IMR-90 (cell line): ENCODE data around the gene EED. TPM values are rescaled to one million over a fixed set of nuclear protein-coding genes. Genes with fewer than 3 reads are reported as not detected.
A peak's percentile ranks its signal among the peaks of the same experiment; 100 is the strongest.

ENCODE experiments used
- ATAC-seq: fragments of 200-7000 bp; cut with Tn5 transposase; 2 replicates; pipeline ENCODE4 v1.9.1; 2020; ENCODE audit warnings: low read depth, mild to moderate bottlenecking, moderate library complexity
- BruUV-seq: library from RNA; stranded (reverse); fragments of 400-500 nt; replicated peaks from 2 replicates; lab custom pipeline; 2021; lab: Mats Ljungman, UMichigan
- CTCF ChIA-PET: fragments of 300-600 bp; formaldehyde crosslinking; extraction: SDS; loops from one replicate; lab custom pipeline; 2021; ENCODE audit warnings: antibody characterized with exemption; lab: Yijun Ruan, JAX
- POLR2A ChIA-PET: fragments of 300-600 bp; sonication (Branson Sonifier 250); formaldehyde crosslinking; loops from one replicate; lab custom pipeline; 2022; ENCODE audit warnings: antibody characterized with exemption; ENCODE audit not compliant: unreplicated experiment; lab: Charles Lee
- DNase-seq: peaks from one replicate; pipeline ENCODE4 v3.0.0; 2013
- H2AFZ ChIP-seq: replicated peaks from 2 replicates; pipeline ENCODE3; 2013; ENCODE audit warnings: low read length, mild to moderate bottlenecking; ENCODE audit not compliant: poor library complexity
- H2AK5ac ChIP-seq: 2 replicates; pipeline ENCODE4 v1.6.1; 2013; ENCODE audit warnings: low read depth, low read length, inconsistent platforms
- H2AK9ac ChIP-seq: replicated peaks from 2 replicates; pipeline ENCODE3; 2013; ENCODE audit warnings: mild to moderate bottlenecking, low read depth, low read length, moderate library complexity; ENCODE audit not compliant: poor library complexity
- H2BK120ac ChIP-seq: 2 replicates; pipeline ENCODE4 v1.6.1; 2013; ENCODE audit warnings: low read depth, low read length, inconsistent platforms
- H2BK15ac ChIP-seq: 3 replicates; pipeline ENCODE4 v1.6.1; 2013; ENCODE audit warnings: low read depth, low read length, inconsistent platforms
- H2BK20ac ChIP-seq: 2 replicates; pipeline ENCODE4 v1.6.1; 2013; ENCODE audit warnings: low read depth, mild to moderate bottlenecking, inconsistent platforms, low read length, moderate library complexity
- H2BK5ac ChIP-seq: 2 replicates; pipeline ENCODE4 v1.6.1; 2013; ENCODE audit warnings: mild to moderate bottlenecking, low read depth, low read length, inconsistent platforms; ENCODE audit not compliant: poor library complexity, severe bottlenecking
- H3K14ac ChIP-seq: replicated peaks from 2 replicates; pipeline ENCODE4 v1.6.1; 2013; ENCODE audit warnings: low read depth, low read length, inconsistent platforms
- H3K18ac ChIP-seq: 2 replicates; pipeline ENCODE4 v1.6.1; 2013; ENCODE audit warnings: low read depth, low read length, control low read depth
- H3K23ac ChIP-seq: 2 replicates; pipeline ENCODE4 v1.6.1; 2013; ENCODE audit warnings: low read depth, low read length, inconsistent platforms
- H3K27ac ChIP-seq: 2 replicates; pipeline ENCODE4 v1.5.1; 2013; ENCODE audit warnings: mild to moderate bottlenecking, control low read depth, low read length; ENCODE audit not compliant: insufficient read depth
- H3K27me3 ChIP-seq: 2 replicates; pipeline ENCODE4 v1.6.1; 2013; ENCODE audit warnings: low read length; ENCODE audit not compliant: control insufficient read depth, insufficient read depth
- H3K36me3 ChIP-seq: 2 replicates; pipeline ENCODE4 v1.6.1; 2013; ENCODE audit warnings: low read length, mixed read lengths; ENCODE audit not compliant: control insufficient read depth, insufficient read depth
- H3K4ac ChIP-seq: 2 replicates; pipeline ENCODE4 v1.6.1; 2013; ENCODE audit warnings: low read depth, low read length, inconsistent platforms
- H3K4me1 ChIP-seq: 2 replicates; pipeline ENCODE4 v1.6.1; 2013; ENCODE audit warnings: low read length, mixed read lengths; ENCODE audit not compliant: control insufficient read depth, insufficient read depth
- H3K4me2 ChIP-seq: 2 replicates; pipeline ENCODE4 v1.6.1; 2013; ENCODE audit warnings: low read depth, mild to moderate bottlenecking, control low read depth, low read length, moderate library complexity
- H3K4me3 ChIP-seq: 2 replicates; pipeline ENCODE4 v1.5.1; 2013; ENCODE audit warnings: low read depth, mild to moderate bottlenecking, control low read depth, low read length, moderate library complexity; ENCODE audit not compliant: insufficient read depth
- H3K56ac ChIP-seq: 2 replicates; pipeline ENCODE4 v1.6.1; 2013; ENCODE audit warnings: low read length, inconsistent platforms; ENCODE audit not compliant: insufficient read depth; ENCODE audit errors: extremely low read depth
- H3K79me1 ChIP-seq, 2 experiments: 2 replicates each; pipeline ENCODE4 v1.6.1; 2013; ENCODE audit warnings: low read length in 2 of 2, inconsistent platforms in 1 of 2, low read depth in 1 of 2
- H3K9ac ChIP-seq: 2 replicates; pipeline ENCODE4 v1.6.1; 2013; ENCODE audit warnings: low read depth, low read length, control low read depth
- H3K9me1 ChIP-seq: 2 replicates; pipeline ENCODE4 v1.6.1; 2013; ENCODE audit warnings: low read length, inconsistent platforms; ENCODE audit not compliant: insufficient read depth
- H3K9me3 ChIP-seq: 2 replicates; pipeline ENCODE4 v1.6.1; 2013; ENCODE audit warnings: low read length; ENCODE audit not compliant: control insufficient read depth, insufficient read depth
- H4K20me1 ChIP-seq: 2 replicates; pipeline ENCODE4 v1.6.1; 2013; ENCODE audit warnings: low read length, inconsistent platforms; ENCODE audit not compliant: insufficient read depth
- H4K5ac ChIP-seq: 2 replicates; pipeline ENCODE4 v1.6.1; 2013; ENCODE audit warnings: mild to moderate bottlenecking, low read depth, low read length, control low read depth
- H4K8ac ChIP-seq, 2 experiments: 2 replicates each; pipeline ENCODE4 v1.6.1; 2013; ENCODE audit warnings: low read depth in 2 of 2, low read length in 2 of 2, control low read depth in 1 of 2, inconsistent platforms in 1 of 2
- H4K91ac ChIP-seq: 2 replicates; pipeline ENCODE4 v1.6.1; 2013; ENCODE audit warnings: low read depth, low read length, inconsistent platforms; ENCODE audit not compliant: insufficient read depth
- CEBPB ChIP-seq: IDR thresholded peaks from 2 replicates; pipeline ENCODE4 v1.6.1; 2012; ENCODE audit warnings: low read depth, low read length, improper control_type of control experiment
- MXI1 ChIP-seq: IDR thresholded peaks from 2 replicates; pipeline ENCODE4 v1.6.1; 2012; ENCODE audit warnings: low read depth, mild to moderate bottlenecking, low read length, moderate library complexity, borderline replicate concordance
- WGBS, 2 experiments: methylation state at CpG; one replicate each; pipeline versions ENCODE4 v1.1.5 to v1.1.7; 2013; ENCODE audit warnings: missing lambda C conversion rate in 2 of 2; ENCODE audit not compliant: insufficient read length in 1 of 2; ENCODE audit errors: extremely low coverage in 2 of 2; 5-methylcytosine and 5-hydroxymethylcytosine counted together
- dilution Hi-C: fragments of 300-500 bp; cut with HindIII; formaldehyde crosslinking; loops from one replicate; pipeline ENCODE4 v1.14.3; 2018; ENCODE audit warnings: low sequenced_read_pairs; ENCODE audit not compliant: unreplicated experiment
- in situ Hi-C: fragments of 300-500 bp; cut with MboI; formaldehyde crosslinking; loops from 3 replicates; pipeline ENCODE4 v1.14.3; 2019; ENCODE audit warnings: low sequenced_read_pairs, inconsistent platforms, mixed read lengths
- intact Hi-C: fragments of 100-400 bp; cut with micrococcal nuclease; formaldehyde crosslinking; loops from 2 replicates; pipeline ENCODE4 v1.10.0; 2022
- polyA plus RNA-seq, 3 experiments: library from polyadenylated mRNA; depleted of rRNA; stranded (reverse); fragments of >200 nt; gene quantifications; 2 replicates each; pipeline ENCODE4 v1.2.3, GENCODE V29; 2012; ENCODE audit warnings: low replicate concordance in 1 of 3
- total RNA-seq: library from RNA; depleted of rRNA; stranded (reverse); fragments of >200 nt; gene quantifications from 2 replicates; pipeline ENCODE4 v1.2.3, GENCODE V29; 2012

The EED gene
- total and polyA plus RNA-seq, 2 of the 4 experiments (the other 2 are of a cell fraction): 11.1 to 11.5 TPM

DNA sequence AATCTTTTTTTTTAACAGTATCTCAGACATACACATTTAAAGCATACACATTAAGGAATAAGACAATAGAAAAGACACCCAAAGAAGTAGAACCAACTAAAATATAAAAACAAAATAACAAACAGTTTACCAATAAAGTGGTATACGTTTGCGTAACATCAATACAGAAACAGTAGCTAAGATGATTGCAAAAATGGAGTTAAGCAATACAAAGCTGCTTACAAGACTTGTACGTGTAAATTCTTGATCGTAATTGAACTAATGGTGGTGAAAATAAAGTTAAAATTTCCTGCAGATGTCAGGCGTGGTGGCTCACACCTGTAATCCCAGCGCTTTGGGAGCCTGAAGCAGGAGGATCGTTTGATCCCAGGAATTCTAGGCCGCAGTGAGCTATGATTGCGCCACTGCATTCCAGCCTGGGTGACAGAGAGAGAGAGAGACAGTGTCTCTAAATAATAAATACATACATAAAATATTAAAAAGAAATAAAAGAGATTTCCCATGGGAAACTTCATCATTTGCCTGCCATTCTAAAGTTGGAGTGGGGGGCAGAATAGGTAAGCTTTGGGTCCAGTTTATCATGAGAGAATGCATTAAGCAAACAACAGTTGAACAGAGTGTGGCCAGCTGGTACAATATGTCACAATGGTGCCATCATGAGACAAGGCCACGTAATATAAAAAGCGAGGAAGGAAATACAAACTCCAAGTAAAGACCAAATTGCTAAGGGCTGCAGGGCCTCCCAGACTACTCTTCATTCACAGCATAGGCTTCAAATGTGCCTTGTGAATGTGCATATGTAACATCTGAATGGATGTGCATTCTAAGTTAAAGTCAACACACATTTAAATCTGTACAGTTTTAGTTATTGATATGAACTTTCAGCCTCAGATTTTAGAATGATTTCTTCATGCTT is 38.9 kb upstream of the EED start:
- H3K4me3 ChIP-seq: no peak overlapping the region
- peaks cover 2% of the 10 kb centered on the region; the same call in 1 of the 2 replicates for H3K4me1 ChIP-seq
- H3K4ac ChIP-seq: no peak overlapping the region
- H3K36me3 ChIP-seq: no peaks in the 10 kb centered on the region
- H2BK120ac ChIP-seq: no peak overlapping the region
- H4K91ac ChIP-seq: no peak overlapping the region
- no peak overlapping the region for H2BK15ac ChIP-seq
- 0 out of 4 replicates have a peak overlapping the region, but pooled peaks of 1 of the 2 experiments have one; percentile 32 for H4K8ac ChIP-seq
- H3K27ac ChIP-seq: no peak overlapping the region
- H4K5ac ChIP-seq: no peak overlapping the region
- no peak overlapping the region for H3K56ac ChIP-seq
- no peaks in the 10 kb centered on the region for H4K20me1 ChIP-seq
- H2BK5ac ChIP-seq: no peak overlapping the region
- H3K23ac ChIP-seq: no peak overlapping the region
- H3K9ac ChIP-seq: no peak overlapping the region
- no peak overlapping the region for H2AFZ ChIP-seq
- H2BK20ac ChIP-seq: no peak overlapping the region
- H2AK9ac ChIP-seq: no peak overlapping the region
- no peak for ATAC-seq
- H3K14ac ChIP-seq: no peak overlapping the region
- DNase-seq: no peak
- WGBS, 2 experiments: 100% methylated on average over 2 of the region's 11 CpGs; no CpG with 5 or more reads in 1 of the 2 experiments
- H3K4me2 ChIP-seq: no peak overlapping the region
- no peak overlapping the region for H2AK5ac ChIP-seq
- dilution Hi-C loops: no loop called here
- no peak overlapping the region for H3K18ac ChIP-seq
- BruUV-seq: no TSS peak
- H3K9me1 ChIP-seq: no peaks in the 10 kb centered on the region
- ChIA-PET CTCF (interaction anchor here (0.6 kb wide), 1 partner anchor 51 kb away, joined by 3 read pairs; no protein-coding TSS in a partner anchor), POLR2A (no interaction called here)
- in situ Hi-C loops: loop anchor here (25.0 kb wide), 1 partner anchor 168 kb away; no protein-coding TSS in a partner anchor
- H3K27me3 ChIP-seq: no peaks in the 10 kb centered on the region
- TF ChIP-seq MXI1 (no peak), CEBPB (peak; percentile 0; the same call in 1 of the 2 replicates)
- intact Hi-C loops: no loop called here
- no peaks in the 10 kb centered on the region for H3K9me3 ChIP-seq
- H3K79me1 ChIP-seq: peaks cover 0 to 2% of the 10 kb centered on the region in 2 experiments; a peak in 1 of 4 replicates
